ENCODE results near the gene CACNA1C. TPM values are rescaled to one million over a fixed set of nuclear protein-coding genes. Genes with fewer than 3 reads are reported as not detected.

The CACNA1C gene
- total RNA-seq, 2 experiments from 2014 or later: 0.69 to 1.4 TPM

DNA sequence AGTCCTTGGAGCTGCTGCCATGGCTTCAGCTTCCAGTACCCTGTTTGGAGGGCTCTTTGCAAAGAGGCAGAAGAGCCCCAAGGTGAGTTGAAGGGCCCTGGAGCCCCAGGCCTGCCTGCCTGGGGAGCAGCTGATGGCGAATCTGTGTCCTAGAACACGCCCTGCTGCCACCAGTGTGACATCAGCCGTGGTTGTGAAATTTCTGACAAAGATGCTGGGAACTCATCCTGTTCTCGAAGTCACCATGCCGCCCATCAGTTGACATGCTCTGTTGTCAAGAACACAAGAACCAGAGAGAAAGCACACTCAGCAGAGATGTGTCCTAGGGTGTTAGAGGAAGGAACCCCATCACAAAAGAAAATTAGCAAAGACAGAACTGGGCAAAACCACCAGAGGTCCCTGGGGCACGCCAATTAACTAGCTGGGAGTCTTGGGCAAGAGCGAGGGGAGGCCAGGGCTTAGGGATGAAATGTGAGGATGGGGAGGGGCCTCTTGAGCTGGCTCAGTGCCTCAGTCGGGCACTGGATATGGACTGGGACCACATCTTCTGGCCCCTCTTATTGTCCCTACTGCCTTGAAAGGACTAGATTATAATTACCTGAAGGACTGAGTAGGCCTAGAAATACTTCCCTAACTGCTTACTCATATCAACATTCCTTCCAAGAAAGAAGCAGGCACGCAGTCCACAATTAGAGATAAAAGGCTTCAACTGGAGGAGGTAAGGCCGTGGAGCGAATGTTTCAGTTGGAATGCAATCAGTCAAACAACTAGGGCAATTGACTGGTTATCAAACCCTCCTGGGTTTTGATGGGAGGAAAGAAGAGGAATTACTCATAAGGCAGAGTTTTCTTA, 163.1 kb downstream of the CACNA1C start:
- no peak for DNase-seq (ENCODE audit: low spot score)
- no peaks in the 10 kb centered on the region for H3K4me1 ChIP-seq (ENCODE audit: insufficient read depth, low read length, poor library complexity, severe bottlenecking)
- H3K4me3 ChIP-seq (ENCODE audit: low read depth, low read length, poor library complexity, severe bottlenecking): no peak overlapping the region
- no peak overlapping the region for H3K27ac ChIP-seq (ENCODE audit: low read depth, low read length, poor library complexity, severe bottlenecking)
- ChIA-PET CTCF (ENCODE audit: unreplicated experiment) (no interaction called here), POLR2A (interaction anchor here (1.1 kb wide), 1 partner anchor 8 kb away, joined by 3 read pairs; no protein-coding TSS in a partner anchor)
- H2AFZ ChIP-seq (ENCODE audit: low read length): no peak overlapping the region
- H3K36me3 ChIP-seq (ENCODE audit: insufficient read depth, low read length): no peaks in the 10 kb centered on the region; the same call in 1 of the 2 replicates
- no TSS peak for BruUV-seq (replicated peaks)
- intact Hi-C loops (cut with micrococcal nuclease; ENCODE audit: unreplicated experiment): no loop called here
- no peak for TF ChIP-seq EZH2phosphoT487 (IDR thresholded peaks at IDR 0.05; ENCODE audit: borderline replicate concordance, low read depth, low read length)
- TF ChIP-seq, protein P1, sequence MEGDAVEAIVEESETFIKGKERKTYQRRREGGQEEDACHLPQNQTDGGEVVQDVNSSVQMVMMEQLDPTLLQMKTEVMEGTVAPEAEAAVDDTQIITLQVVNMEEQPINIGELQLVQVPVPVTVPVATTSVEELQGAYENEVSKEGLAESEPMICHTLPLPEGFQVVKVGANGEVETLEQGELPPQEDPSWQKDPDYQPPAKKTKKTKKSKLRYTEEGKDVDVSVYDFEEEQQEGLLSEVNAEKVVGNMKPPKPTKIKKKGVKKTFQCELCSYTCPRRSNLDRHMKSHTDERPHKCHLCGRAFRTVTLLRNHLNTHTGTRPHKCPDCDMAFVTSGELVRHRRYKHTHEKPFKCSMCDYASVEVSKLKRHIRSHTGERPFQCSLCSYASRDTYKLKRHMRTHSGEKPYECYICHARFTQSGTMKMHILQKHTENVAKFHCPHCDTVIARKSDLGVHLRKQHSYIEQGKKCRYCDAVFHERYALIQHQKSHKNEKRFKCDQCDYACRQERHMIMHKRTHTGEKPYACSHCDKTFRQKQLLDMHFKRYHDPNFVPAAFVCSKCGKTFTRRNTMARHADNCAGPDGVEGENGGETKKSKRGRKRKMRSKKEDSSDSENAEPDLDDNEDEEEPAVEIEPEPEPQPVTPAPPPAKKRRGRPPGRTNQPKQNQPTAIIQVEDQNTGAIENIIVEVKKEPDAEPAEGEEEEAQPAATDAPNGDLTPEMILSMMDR (conservative IDR thresholded peaks at IDR 0.05; ENCODE audit: low read length): no peak
- H3K79me2 ChIP-seq (ENCODE audit: insufficient read depth, low read depth, low read length): no peaks in the 10 kb centered on the region
- no peaks in the 10 kb centered on the region for H3K9me3 ChIP-seq (ENCODE audit: low read length)
- H3K4me2 ChIP-seq (ENCODE audit: low read length): no peak overlapping the region
- H4K20me1 ChIP-seq (ENCODE audit: insufficient read depth, low read length): no peaks in the 10 kb centered on the region
- no peaks in the 10 kb centered on the region for H3K9me2 ChIP-seq (ENCODE audit: insufficient read depth, low read length)

DNA sequence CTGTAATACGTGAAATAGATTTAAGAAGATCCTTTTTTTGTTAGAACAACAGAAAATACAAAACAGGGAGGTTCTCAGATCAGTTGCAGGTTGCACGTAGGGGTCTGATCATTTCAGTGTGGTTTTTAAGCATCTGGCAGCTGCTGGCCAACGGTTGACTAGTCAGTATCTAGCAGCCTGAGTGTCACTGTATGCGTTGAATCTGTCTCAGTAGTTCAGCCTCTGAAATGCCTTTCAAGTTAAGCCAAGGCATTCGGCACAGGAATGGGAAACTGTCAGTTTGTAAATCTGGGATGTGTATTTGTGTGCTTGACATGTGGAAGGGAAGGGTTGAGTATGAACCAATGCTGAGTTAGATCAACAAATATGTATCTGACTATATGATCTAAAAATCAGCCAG, 165.9 kb downstream of the CACNA1C start:
- POLR2A ChIA-PET: interaction anchor here (0.8 kb wide), 1 partner anchor 98 kb away, joined by 3 read pairs; no protein-coding TSS in a partner anchor
- TF ChIP-seq, protein P1 (conservative IDR thresholded peaks at IDR 0.05; ENCODE audit: low read length): no peak
- no peak for TF ChIP-seq EZH2phosphoT487 (IDR thresholded peaks at IDR 0.05; ENCODE audit: borderline replicate concordance, low read depth, low read length)
- BruUV-seq (replicated peaks): no TSS peak

More for the DNA sequence above, 165.9 kb downstream of the CACNA1C start:
- CTCF ChIA-PET (ENCODE audit: unreplicated experiment): no interaction called here
- no peaks in the 10 kb centered on the region for H3K4me1 ChIP-seq (ENCODE audit: insufficient read depth, low read length, poor library complexity, severe bottlenecking)
- no peak overlapping the region for H3K4me3 ChIP-seq (ENCODE audit: low read depth, low read length, poor library complexity, severe bottlenecking)
- H3K27ac ChIP-seq (ENCODE audit: low read depth, low read length, poor library complexity, severe bottlenecking): no peak overlapping the region
- H3K79me2 ChIP-seq (ENCODE audit: insufficient read depth, low read depth, low read length): no peaks in the 10 kb centered on the region
- no peaks in the 10 kb centered on the region for H4K20me1 ChIP-seq (ENCODE audit: insufficient read depth, low read length)
- intact Hi-C loops (cut with micrococcal nuclease; ENCODE audit: unreplicated experiment): no loop called here
- no peak for DNase-seq (ENCODE audit: low spot score)
- no peak overlapping the region for H2AFZ ChIP-seq (ENCODE audit: low read length)
- H3K4me2 ChIP-seq (ENCODE audit: low read length): no peak overlapping the region
- H3K9me3 ChIP-seq (ENCODE audit: low read length): no peaks in the 10 kb centered on the region
- no peaks in the 10 kb centered on the region for H3K36me3 ChIP-seq (ENCODE audit: insufficient read depth, low read length)
- H3K9me2 ChIP-seq (ENCODE audit: insufficient read depth, low read length): no peaks in the 10 kb centered on the region
